ENCODE measurements around the gene ULK4.

- TF ChIP-seq EZH2 (IDR thresholded peaks at IDR 0.05; ENCODE audit: low read depth) (no peak), CTCF (conservative IDR thresholded peaks at IDR 0.05) (no peak)
These were observed 632.0 kb downstream of the ULK4 start for GRCh38 chr3:41329881-41330280.
